Common myeloid progenitor, CD34-positive (primary cell): ENCODE results near the gene MRTO4.
"Not testable (repeated sequence)": the region's sequence is repeated elsewhere in the genome, so short reads cannot be mapped to it uniquely, and the experiment has no call there.

Source experiments
- CTCF ChIA-PET: fragments of 350-600 bp; sonication (Branson Sonifier 250); formaldehyde crosslinking; loops from one replicate; lab custom pipeline; 2021; ENCODE audit warnings: antibody characterized with exemption; lab: Charles Lee
- POLR2A ChIA-PET: fragments of 350-600 bp; sonication (Branson Sonifier 250); formaldehyde crosslinking; loops from one replicate; lab custom pipeline; 2021; ENCODE audit warnings: antibody characterized with exemption; lab: Charles Lee
- DNase-seq, 3 donors: peaks; one replicate each; pipeline versions ENCODE4 v3.0.0 to v3.0.0-alpha.2; 2013
- H3K27ac ChIP-seq, 2 experiments: 1 replicate in 1 of 2; 2 replicates in 1 of 2; pipeline ENCODE4 v1.7.0; 2013; ENCODE audit warnings: inconsistent platforms in 2 of 2, low read length in 2 of 2, mild to moderate bottlenecking in 2 of 2, low read depth in 1 of 2, moderate library complexity in 1 of 2; ENCODE audit not compliant: severe bottlenecking in 2 of 2, insufficient read depth in 1 of 2, poor library complexity in 1 of 2
- H3K27me3 ChIP-seq, 5 experiments: replicated peaks in 2 of 5; 1 replicate in 3 of 5; 2 replicates in 2 of 5; pipeline versions ENCODE4 v1.6.1 to v1.7.0; 2013; ENCODE audit warnings: low read length in 4 of 5, mild to moderate bottlenecking in 2 of 5, moderate library complexity in 2 of 5, inconsistent platforms in 1 of 5; ENCODE audit not compliant: insufficient read depth in 5 of 5, control insufficient read depth in 4 of 5
- H3K36me3 ChIP-seq, 4 experiments: 1 replicate in 2 of 4; 2 replicates in 2 of 4; pipeline versions ENCODE4 v1.6.1 to v1.7.0; 2013; ENCODE audit warnings: low read length in 3 of 4, control low read depth in 1 of 4, mild to moderate bottlenecking in 1 of 4; ENCODE audit not compliant: control insufficient read depth in 4 of 4, insufficient read depth in 4 of 4
- H3K4me1 ChIP-seq, 4 experiments: 1 replicate in 3 of 4; 2 replicates in 1 of 4; pipeline versions ENCODE4 v1.6.1 to v1.7.1; 2013; ENCODE audit warnings: low read length in 3 of 4, mild to moderate bottlenecking in 3 of 4, control low read depth in 1 of 4, inconsistent platforms in 1 of 4, moderate library complexity in 1 of 4; ENCODE audit not compliant: control insufficient read depth in 4 of 4, insufficient read depth in 4 of 4; ENCODE audit errors: control extremely low read depth in 1 of 4
- H3K4me3 ChIP-seq, 7 experiments: 1 replicate in 4 of 7; 2 replicates in 3 of 7; pipeline versions ENCODE4 v1.5.1 to v1.7.0; 2013; ENCODE audit warnings: mild to moderate bottlenecking in 7 of 7, low read length in 6 of 7, moderate library complexity in 6 of 7, inconsistent platforms in 2 of 7, low read depth in 2 of 7, control low read depth in 1 of 7; ENCODE audit not compliant: insufficient read depth in 4 of 7, control insufficient read depth in 1 of 7; ENCODE audit errors: extremely low read depth in 1 of 7
- H3K9me3 ChIP-seq, 5 experiments: 1 replicate in 4 of 5; 2 replicates in 1 of 5; pipeline versions ENCODE4 v1.6.1 to v1.7.1; 2013; ENCODE audit warnings: low read length in 4 of 5, mild to moderate bottlenecking in 2 of 5, inconsistent platforms in 1 of 5, low read depth in 1 of 5, moderate library complexity in 1 of 5; ENCODE audit not compliant: control insufficient read depth in 4 of 5, insufficient read depth in 2 of 5; ENCODE audit errors: control extremely low read depth in 1 of 5
- WGBS: methylation state at CpG from one replicate; pipeline ENCODE4 v1.1.5; 2013; ENCODE audit not compliant: insufficient coverage; 5-methylcytosine and 5-hydroxymethylcytosine counted together

MRTO4 gene

DNA sequence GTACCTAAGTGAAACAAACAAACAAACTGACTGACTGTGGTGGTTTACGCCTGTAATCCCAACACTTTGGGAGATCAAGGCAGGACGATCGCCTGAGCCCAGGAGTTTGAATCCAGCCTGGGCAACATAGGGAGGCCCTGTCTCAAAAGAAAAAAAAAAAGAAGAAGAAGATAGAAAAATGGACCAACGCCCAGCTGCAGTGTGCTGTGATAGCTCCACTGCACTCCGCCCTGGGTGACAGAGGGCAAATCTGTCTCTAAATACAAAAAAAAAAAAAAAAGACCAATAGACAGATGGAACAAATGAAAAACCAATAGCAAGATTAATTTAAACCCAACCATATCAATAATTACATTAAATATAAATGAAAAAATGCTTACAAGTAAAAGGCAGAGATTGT, 23.0 kb downstream of the MRTO4 start:
- DNase-seq, result no peak
- POLR2A ChIA-PET, result no interaction called here
- H3K4me3 ChIP-seq, result peak overlapping the region in 3 of 7 experiments; percentile 36 to 66 (median 64)

DNA sequence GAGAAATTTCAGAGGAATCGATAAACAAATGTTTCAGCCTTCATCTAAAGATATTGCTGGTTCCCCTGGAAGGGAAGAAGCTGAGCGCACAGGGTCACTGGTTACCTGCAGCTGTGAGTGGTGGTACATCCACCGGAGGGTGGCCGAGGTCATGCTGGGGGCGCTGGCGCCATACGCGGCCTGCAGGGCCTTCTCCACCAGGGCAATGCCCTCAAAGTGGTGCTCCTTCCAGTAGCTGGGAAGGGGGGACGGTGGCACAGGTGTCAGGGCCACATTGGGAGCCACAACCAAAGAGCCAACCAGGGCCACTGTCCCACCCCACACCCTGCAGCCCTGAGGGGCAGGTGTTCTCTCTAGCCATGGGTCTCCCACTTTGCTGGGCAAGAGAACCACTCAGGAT, 32.3 kb downstream of the MRTO4 start:
- Histone ChIP-seq H3K27me3 (peaks cover 0 to 9% (median 1%) of the 10 kb centered on the region in 5 experiments), H3K27ac (no peak overlapping the region), H3K4me3 (no peak overlapping the region), H3K9me3 (no peaks in the 10 kb centered on the region), H3K4me1 (peaks cover 0 to 4% (median 3%) of the 10 kb centered on the region in 4 experiments), H3K36me3 (no peaks in the 10 kb centered on the region)
- DNase-seq, result no peak
- ChIA-PET POLR2A (interaction anchor here (0.5 kb wide), 1 partner anchor 76 kb away, joined by 4 read pairs; no protein-coding TSS in a partner anchor), CTCF (interaction anchor here (0.7 kb wide), 1 partner anchor 15 kb away, joined by 3 read pairs; no protein-coding TSS in a partner anchor)
- WGBS, result 98% methylated on average over 7 of the region's 9 CpGs

More for the DNA sequence above, 23.0 kb downstream of the MRTO4 start:
- CTCF ChIA-PET, result no interaction called here
- peaks cover 0 to 15% (median 4%) of the 10 kb centered on the region in 5 experiments for H3K9me3 ChIP-seq
- 100% methylated on average over 3 of the region's 5 CpGs for WGBS
- peaks cover 0 to 7% (median 2%) of the 10 kb centered on the region in 4 experiments for H3K4me1 ChIP-seq
- no peak overlapping the region for H3K27ac ChIP-seq
- H3K27me3 ChIP-seq, result peaks cover 0 to 24% (median 10%) of the 10 kb centered on the region in 5 experiments
- H3K36me3 ChIP-seq, result no peaks in the 10 kb centered on the region

DNA sequence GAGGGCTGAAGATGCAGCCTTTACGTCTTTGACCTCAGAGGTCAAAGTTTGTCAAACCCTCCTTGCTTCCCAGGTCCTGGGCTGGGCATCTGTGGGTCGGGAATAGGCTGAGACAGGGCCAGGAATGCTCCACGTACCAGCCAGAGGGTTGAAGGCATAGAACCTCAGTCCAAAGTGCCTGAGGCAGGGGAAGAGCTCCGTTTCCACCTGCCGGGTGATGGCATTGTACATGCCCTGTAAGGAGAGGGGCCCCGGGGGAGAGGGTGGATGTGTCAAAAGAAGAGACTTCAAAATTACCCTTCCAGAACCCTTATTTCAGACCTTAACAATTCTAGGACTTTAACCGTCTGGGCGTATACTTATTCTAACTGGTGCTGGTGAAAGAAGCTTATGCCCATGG, 33.3 kb downstream of the MRTO4 start:
- DNase-seq, result no peak
- H3K9me3 ChIP-seq, result no peaks in the 10 kb centered on the region
- 96% methylated on average over 5 of the region's 8 CpGs for WGBS
- H3K36me3 ChIP-seq, result no peaks in the 10 kb centered on the region
- ChIA-PET POLR2A (no interaction called here), CTCF (no interaction called here)
- peaks cover 0 to 8% (median 6%) of the 10 kb centered on the region in 4 experiments for H3K4me1 ChIP-seq
- peaks cover 0 to 18% (median 6%) of the 10 kb centered on the region in 5 experiments for H3K27me3 ChIP-seq
- H3K4me3 ChIP-seq, result no peak overlapping the region
- H3K27ac ChIP-seq, result no peak overlapping the region

DNA sequence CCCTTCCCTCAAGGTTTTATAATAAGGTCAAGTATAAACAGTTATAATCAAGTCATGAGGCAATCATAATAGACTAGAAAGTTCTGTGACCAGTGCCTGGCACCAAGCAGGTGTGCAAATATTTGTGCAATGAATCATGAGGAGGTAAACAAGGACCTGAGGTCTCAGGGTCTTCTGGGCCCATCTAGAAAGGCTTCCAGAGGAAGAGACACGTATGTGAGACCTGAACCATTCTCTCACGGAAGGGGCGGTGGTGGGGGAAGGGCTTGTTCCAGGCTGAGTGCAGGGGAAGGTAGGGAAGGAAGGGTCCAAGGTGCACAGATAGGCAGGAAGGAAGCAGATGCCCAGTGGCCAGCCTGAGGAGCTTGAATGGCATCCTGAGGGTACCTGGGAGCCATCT, 33.8 kb downstream of the MRTO4 start:
- H3K9me3 ChIP-seq, POLR2A ChIA-PET, H3K36me3 ChIP-seq, DNase-seq, H3K27ac ChIP-seq, H3K4me3 ChIP-seq, CTCF ChIA-PET, H3K4me1 ChIP-seq: not testable (repeated sequence)
- H3K27me3 ChIP-seq, result peaks cover 0 to 19% (median 7%) of the 10 kb centered on the region in 5 experiments
- WGBS, result no CpG with 5 or more reads among the region's 3 CpGs

DNA sequence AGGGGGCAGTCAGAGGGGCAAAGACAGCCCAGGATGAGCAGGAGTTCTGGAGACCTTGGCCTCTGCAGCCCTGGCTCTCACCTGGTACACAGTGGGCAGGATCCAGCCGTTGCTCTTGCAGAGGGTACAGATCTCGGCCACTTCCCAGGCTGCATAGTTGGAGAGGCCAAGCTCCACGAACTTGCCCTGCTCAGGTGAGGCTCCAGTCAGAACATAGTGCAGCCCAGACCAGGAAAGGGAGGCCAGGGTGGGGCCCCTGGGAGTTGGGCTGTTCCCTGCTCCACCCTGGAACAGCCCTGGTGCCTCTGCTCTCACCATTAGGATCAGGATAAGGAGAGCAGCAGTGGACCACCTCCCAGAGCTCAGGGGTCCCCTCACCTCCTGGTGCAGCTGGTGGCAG, 34.2 kb downstream of the MRTO4 start:
- CTCF ChIA-PET, POLR2A ChIA-PET, H3K4me1 ChIP-seq, H3K9me3 ChIP-seq, DNase-seq, H3K36me3 ChIP-seq, H3K27ac ChIP-seq, H3K4me3 ChIP-seq: not testable (repeated sequence)
- 88% methylated on average over 3 of the region's 3 CpGs for WGBS
- H3K27me3 ChIP-seq, result peaks cover 0 to 19% (median 7%) of the 10 kb centered on the region in 5 experiments

GRCh38 chr1:19287436-19288185, 36.0 kb downstream of the MRTO4 start:
- H3K9me3 ChIP-seq, result peaks cover 0 to 12% (median 2%) of the 10 kb centered on the region in 5 experiments
- ChIA-PET CTCF (interaction anchor here (0.6 kb wide), 1 partner anchor 76 kb away, joined by 3 read pairs; no protein-coding TSS in a partner anchor), POLR2A (no interaction called here)
- peaks cover 0 to 19% (median 7%) of the 10 kb centered on the region in 5 experiments for H3K27me3 ChIP-seq
- no peak overlapping the region for H3K4me3 ChIP-seq
- H3K36me3 ChIP-seq, result no peaks in the 10 kb centered on the region
- H3K4me1 ChIP-seq, result peaks cover 0 to 8% (median 6%) of the 10 kb centered on the region in 4 experiments
- DNase-seq, result no peak
- H3K27ac ChIP-seq, result no peak overlapping the region
- WGBS, result 94% methylated on average over 9 of the region's 13 CpGs
